ENCODE measurements around the gene LMAN2.

The LMAN2 gene

DNA sequence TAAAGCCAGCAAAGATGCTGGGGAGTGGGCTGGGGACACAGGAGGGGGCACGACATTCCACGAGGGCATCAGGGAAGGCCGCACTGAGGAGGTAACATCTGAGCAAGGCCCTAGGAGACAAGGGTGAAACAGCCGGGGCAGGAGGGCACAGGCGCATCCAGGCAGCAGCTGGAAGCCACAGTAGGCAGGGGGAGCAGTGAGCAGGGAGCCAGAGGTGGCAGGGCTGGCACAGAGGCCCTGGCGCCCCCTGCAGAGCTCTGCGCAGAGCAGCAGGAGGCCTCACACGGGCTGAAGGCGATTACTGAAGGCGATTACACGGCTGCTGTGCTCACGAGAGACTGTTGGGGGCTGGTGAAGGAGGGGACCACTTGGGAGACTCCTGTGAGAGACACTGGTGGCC lies 15.4 kb downstream of the LMAN2 start:
- Histone ChIP-seq H3K27ac (ENCODE audit: poor library complexity, severe bottlenecking) (no peak overlapping the region), H3K36me3 (ENCODE audit: low read depth) (peaks cover 87% of the 10 kb centered on the region), H3K4me1 (ENCODE audit: insufficient read depth, poor library complexity, severe bottlenecking) (no peaks in the 10 kb centered on the region), H3K27me3 (ENCODE audit: insufficient read depth, poor library complexity, severe bottlenecking) (no peaks in the 10 kb centered on the region), H3K4me3 (ENCODE audit: severe bottlenecking) (no peak overlapping the region), H3K9me3 (ENCODE audit: severe bottlenecking) (no peaks in the 10 kb centered on the region)
- TF ChIP-seq, protein P1, sequence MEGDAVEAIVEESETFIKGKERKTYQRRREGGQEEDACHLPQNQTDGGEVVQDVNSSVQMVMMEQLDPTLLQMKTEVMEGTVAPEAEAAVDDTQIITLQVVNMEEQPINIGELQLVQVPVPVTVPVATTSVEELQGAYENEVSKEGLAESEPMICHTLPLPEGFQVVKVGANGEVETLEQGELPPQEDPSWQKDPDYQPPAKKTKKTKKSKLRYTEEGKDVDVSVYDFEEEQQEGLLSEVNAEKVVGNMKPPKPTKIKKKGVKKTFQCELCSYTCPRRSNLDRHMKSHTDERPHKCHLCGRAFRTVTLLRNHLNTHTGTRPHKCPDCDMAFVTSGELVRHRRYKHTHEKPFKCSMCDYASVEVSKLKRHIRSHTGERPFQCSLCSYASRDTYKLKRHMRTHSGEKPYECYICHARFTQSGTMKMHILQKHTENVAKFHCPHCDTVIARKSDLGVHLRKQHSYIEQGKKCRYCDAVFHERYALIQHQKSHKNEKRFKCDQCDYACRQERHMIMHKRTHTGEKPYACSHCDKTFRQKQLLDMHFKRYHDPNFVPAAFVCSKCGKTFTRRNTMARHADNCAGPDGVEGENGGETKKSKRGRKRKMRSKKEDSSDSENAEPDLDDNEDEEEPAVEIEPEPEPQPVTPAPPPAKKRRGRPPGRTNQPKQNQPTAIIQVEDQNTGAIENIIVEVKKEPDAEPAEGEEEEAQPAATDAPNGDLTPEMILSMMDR (IDR thresholded peaks at IDR 0.05; ENCODE audit: poor library complexity, severe bottlenecking): peak; percentile 19
- ATAC-seq (ENCODE audit: low read depth) (peak; percentile 55), DNase-seq (ENCODE audit: low spot score) (no peak)

DNA sequence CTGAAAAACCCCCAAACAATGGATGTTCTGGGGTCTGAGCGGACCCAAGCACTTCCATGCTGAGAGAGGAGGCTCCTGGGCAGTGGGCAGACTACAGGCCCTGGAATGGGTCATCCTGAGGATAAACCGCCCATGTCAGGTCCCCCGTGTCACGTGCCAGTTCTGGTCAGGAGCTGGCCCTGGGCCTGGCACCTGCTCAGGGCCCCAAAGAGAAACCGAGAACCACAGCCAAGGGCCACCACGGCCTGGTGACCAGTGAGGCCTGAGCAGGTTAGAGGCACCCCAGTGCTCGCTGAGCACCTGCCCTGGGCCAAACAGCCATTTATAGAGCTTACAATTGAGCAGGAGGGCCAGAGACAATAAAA lies 15.8 kb downstream of the LMAN2 start:
- no peaks in the 10 kb centered on the region for H3K4me1 ChIP-seq (ENCODE audit: insufficient read depth, poor library complexity, severe bottlenecking)
- H3K27me3 ChIP-seq (ENCODE audit: insufficient read depth, poor library complexity, severe bottlenecking): no peaks in the 10 kb centered on the region
- H3K36me3 ChIP-seq (ENCODE audit: low read depth): peaks cover 86% of the 10 kb centered on the region
- DNase-seq (ENCODE audit: low spot score) (no peak), ATAC-seq (ENCODE audit: low read depth) (no peak)
- H3K27ac ChIP-seq (ENCODE audit: poor library complexity, severe bottlenecking): no peak overlapping the region
- no peaks in the 10 kb centered on the region for H3K9me3 ChIP-seq (ENCODE audit: severe bottlenecking)
- H3K4me3 ChIP-seq (ENCODE audit: severe bottlenecking): no peak overlapping the region
- TF ChIP-seq, protein P1 (IDR thresholded peaks at IDR 0.05; ENCODE audit: poor library complexity, severe bottlenecking): no peak

DNA sequence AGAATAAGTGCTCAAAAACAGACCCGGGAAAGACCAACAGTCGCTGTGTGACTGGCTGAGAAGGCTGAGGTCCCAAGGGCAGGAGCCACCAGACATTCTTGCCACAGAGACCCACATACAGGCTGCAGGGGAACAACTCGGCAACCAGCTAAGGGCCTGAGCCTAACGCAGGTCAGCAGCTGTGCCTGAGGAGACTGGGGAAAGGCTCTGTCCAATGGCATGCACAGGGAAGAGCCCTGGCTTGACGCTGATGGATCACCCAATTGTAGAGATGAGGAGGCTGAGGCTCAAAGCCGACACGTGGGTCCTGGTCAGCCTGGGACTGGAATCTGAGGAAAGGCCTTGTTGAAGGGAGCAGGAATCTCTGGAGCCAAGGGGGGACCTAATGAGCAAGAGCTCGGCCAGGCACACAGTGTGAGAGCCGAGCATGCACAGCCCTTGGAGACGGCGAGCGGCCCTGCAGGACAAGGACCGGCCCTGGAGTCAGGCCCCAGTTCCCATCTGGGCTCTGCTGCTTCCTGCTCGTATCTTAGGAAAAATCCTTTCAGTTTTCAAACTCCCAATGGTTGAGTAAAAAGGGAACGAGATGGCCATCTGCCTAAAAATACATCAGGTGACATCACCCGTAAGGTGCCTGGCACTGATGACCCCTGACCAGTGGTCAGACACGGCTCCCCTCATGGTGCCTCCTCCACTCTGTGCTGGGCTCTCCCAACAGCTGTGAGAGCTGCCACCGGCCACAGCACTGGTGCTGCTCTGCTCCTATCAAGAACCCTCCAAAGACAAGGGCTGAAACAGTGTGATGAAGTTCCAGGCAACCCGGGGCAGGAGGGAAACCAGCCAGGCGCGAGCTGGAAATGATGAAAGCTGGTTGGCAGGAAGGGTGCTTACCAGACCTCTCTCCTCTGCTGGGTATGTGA lies 16.4 kb downstream of the LMAN2 start:
- TF ChIP-seq, protein P1 (IDR thresholded peaks at IDR 0.05; ENCODE audit: poor library complexity, severe bottlenecking): no peak
- H3K4me3 ChIP-seq (ENCODE audit: severe bottlenecking): no peak overlapping the region
- H3K4me1 ChIP-seq (ENCODE audit: insufficient read depth, poor library complexity, severe bottlenecking): no peaks in the 10 kb centered on the region
- ATAC-seq (ENCODE audit: low read depth) (no peak), DNase-seq (ENCODE audit: low spot score) (no peak)
- H3K27me3 ChIP-seq (ENCODE audit: insufficient read depth, poor library complexity, severe bottlenecking): no peaks in the 10 kb centered on the region
- peaks cover 86% of the 10 kb centered on the region for H3K36me3 ChIP-seq (ENCODE audit: low read depth)
- no peak overlapping the region for H3K27ac ChIP-seq (ENCODE audit: poor library complexity, severe bottlenecking)
- no peaks in the 10 kb centered on the region for H3K9me3 ChIP-seq (ENCODE audit: severe bottlenecking)

DNA sequence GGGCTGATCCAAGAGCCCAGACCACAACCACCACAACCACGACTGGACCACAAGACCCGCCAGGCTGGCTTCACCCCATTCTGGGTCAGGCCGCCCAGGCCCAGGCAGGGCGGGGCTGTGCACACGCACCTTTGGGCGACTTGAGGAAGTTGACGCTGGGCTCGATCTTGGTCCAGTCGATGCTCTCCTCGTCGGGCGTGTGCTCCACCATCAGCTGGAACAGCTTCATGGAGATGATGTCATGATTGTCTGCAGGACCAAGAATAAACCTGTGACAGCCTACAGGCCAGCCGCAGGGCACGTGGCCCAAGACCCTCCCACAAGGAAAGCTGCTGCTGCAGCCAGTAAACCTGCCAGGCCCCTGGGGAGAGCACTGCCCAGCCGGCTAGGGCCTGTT lies 17.3 kb downstream of the LMAN2 start:
- Histone ChIP-seq H3K4me3 (ENCODE audit: severe bottlenecking) (no peak overlapping the region), H3K9me3 (ENCODE audit: severe bottlenecking) (no peaks in the 10 kb centered on the region), H3K36me3 (ENCODE audit: low read depth) (peaks cover 86% of the 10 kb centered on the region), H3K4me1 (ENCODE audit: insufficient read depth, poor library complexity, severe bottlenecking) (no peaks in the 10 kb centered on the region), H3K27ac (ENCODE audit: poor library complexity, severe bottlenecking) (no peak overlapping the region), H3K27me3 (ENCODE audit: insufficient read depth, poor library complexity, severe bottlenecking) (no peaks in the 10 kb centered on the region)
- no peak for ATAC-seq (ENCODE audit: low read depth)
- TF ChIP-seq, protein P1 (IDR thresholded peaks at IDR 0.05; ENCODE audit: poor library complexity, severe bottlenecking): no peak
- DNase-seq (ENCODE audit: low spot score): no peak
